ENCODE results near the gene NHSL2.
A peak's percentile ranks its signal among the peaks of the same experiment; 100 is the strongest.

The NHSL2 gene

GRCh38 chrX:72089254-72089653 is 178.6 kb downstream of the NHSL2 start:
- H3K4me3 ChIP-seq (ENCODE audit: insufficient read depth in 1 of 2, low read depth in 1 of 2, low read length in 2 of 2): no peak overlapping the region
- no peak overlapping the region for H2BK5ac ChIP-seq (ENCODE audit: low read depth, low read length, poor library complexity, severe bottlenecking)
- 85% methylated on average over 2 of the region's 3 CpGs for WGBS
- no peak overlapping the region for H3K18ac ChIP-seq (ENCODE audit: low read depth in 1 of 2, low read length in 2 of 2)
- H3K27me3 ChIP-seq (ENCODE audit: control insufficient read depth in 1 of 2, insufficient read depth in 1 of 2, low read length in 2 of 2): peaks cover 0 to 46% of the 10 kb centered on the region in 2 experiments
- DNase-seq: no peak
- H3K14ac ChIP-seq (ENCODE audit: low read length in 2 of 2): no peak overlapping the region
- no peak overlapping the region for H2BK120ac ChIP-seq (ENCODE audit: low read depth, low read length)
- H2BK12ac ChIP-seq (ENCODE audit: low read length in 2 of 2): no peak overlapping the region
- no peak overlapping the region for H3K4ac ChIP-seq (ENCODE audit: low read depth in 1 of 2, low read length in 2 of 2)
- no peak overlapping the region for H3K9ac ChIP-seq (ENCODE audit: low read length)
- H3K9me3 ChIP-seq (ENCODE audit: control insufficient read depth, low read length): no peaks in the 10 kb centered on the region
- H3K4me2 ChIP-seq (ENCODE audit: low read length, poor library complexity, severe bottlenecking): no peak overlapping the region
- H4K91ac ChIP-seq (ENCODE audit: low read length): no peak overlapping the region
- H2AK5ac ChIP-seq (ENCODE audit: low read length, severe bottlenecking): no peak overlapping the region
- no peak overlapping the region for H4K8ac ChIP-seq (ENCODE audit: low read length)
- H3K36me3 ChIP-seq (ENCODE audit: control insufficient read depth in 1 of 2, insufficient read depth in 2 of 2, low read depth in 1 of 2, low read length in 2 of 2): no peaks in the 10 kb centered on the region
- no peak overlapping the region for H2AFZ ChIP-seq (ENCODE audit: low read depth, low read length)
- H2BK15ac ChIP-seq (ENCODE audit: low read depth, poor library complexity, severe bottlenecking): no peak overlapping the region
- H3K4me1 ChIP-seq (ENCODE audit: control insufficient read depth, insufficient read depth, low read depth, low read length): no peaks in the 10 kb centered on the region
- no peak overlapping the region for H3K27ac ChIP-seq (ENCODE audit: low read length, poor library complexity, severe bottlenecking)
- H3K79me1 ChIP-seq (replicated peaks; ENCODE audit: low read length, poor library complexity, severe bottlenecking): no peaks in the 10 kb centered on the region
- H3K23ac ChIP-seq (ENCODE audit: low read length in 2 of 2): no peak overlapping the region

- H3K4me1 ChIP-seq (ENCODE audit: control insufficient read depth, insufficient read depth, low read depth, low read length): no peaks in the 10 kb centered on the region
- H4K8ac ChIP-seq (ENCODE audit: low read length): no peak overlapping the region
- no peaks in the 10 kb centered on the region for H3K36me3 ChIP-seq (ENCODE audit: control insufficient read depth in 1 of 2, insufficient read depth in 2 of 2, low read depth in 1 of 2, low read length in 2 of 2)
- H3K27me3 ChIP-seq (ENCODE audit: control insufficient read depth in 1 of 2, insufficient read depth in 1 of 2, low read length in 2 of 2): peaks cover 0 to 47% of the 10 kb centered on the region in 2 experiments
- H3K27ac ChIP-seq (ENCODE audit: low read length, poor library complexity, severe bottlenecking): no peak overlapping the region
- no peak overlapping the region for H2AK5ac ChIP-seq (ENCODE audit: low read length, severe bottlenecking)
- no peak overlapping the region for H2BK120ac ChIP-seq (ENCODE audit: low read depth, low read length)
- no peak overlapping the region for H3K4ac ChIP-seq (ENCODE audit: low read depth in 1 of 2, low read length in 2 of 2)
- no peaks in the 10 kb centered on the region for H3K9me3 ChIP-seq (ENCODE audit: control insufficient read depth, low read length)
- H3K4me3 ChIP-seq (ENCODE audit: insufficient read depth in 1 of 2, low read depth in 1 of 2, low read length in 2 of 2): no peak overlapping the region
- no peak overlapping the region for H4K91ac ChIP-seq (ENCODE audit: low read length)
- H3K18ac ChIP-seq (ENCODE audit: low read depth in 1 of 2, low read length in 2 of 2): peak overlapping the region in 1 of 2 experiments; percentile 3
- DNase-seq: peak; percentile 75
- no peak overlapping the region for H2BK12ac ChIP-seq (ENCODE audit: low read length in 2 of 2)
- no peak overlapping the region for H3K14ac ChIP-seq (ENCODE audit: low read length in 2 of 2)
- H3K9ac ChIP-seq (ENCODE audit: low read length): no peak overlapping the region
- H2BK15ac ChIP-seq (ENCODE audit: low read depth, poor library complexity, severe bottlenecking): no peak overlapping the region
- H3K23ac ChIP-seq (ENCODE audit: low read length in 2 of 2): no peak overlapping the region
- WGBS: 55% methylated on average over 4 of the region's 4 CpGs
- H2BK5ac ChIP-seq (ENCODE audit: low read depth, low read length, poor library complexity, severe bottlenecking): no peak overlapping the region
- no peak overlapping the region for H2AFZ ChIP-seq (ENCODE audit: low read depth, low read length)
- no peak overlapping the region for H3K4me2 ChIP-seq (ENCODE audit: low read length, poor library complexity, severe bottlenecking)
- no peaks in the 10 kb centered on the region for H3K79me1 ChIP-seq (replicated peaks; ENCODE audit: low read length, poor library complexity, severe bottlenecking)
Measured at GRCh38 chrX:72094894-72095293, 184.2 kb downstream of the NHSL2 start.

GRCh38 chrX:72095370-72095769 is 184.7 kb downstream of the NHSL2 start:
- Histone ChIP-seq H3K4me2 (ENCODE audit: low read length, poor library complexity, severe bottlenecking) (no peak overlapping the region), H2AFZ (ENCODE audit: low read depth, low read length) (no peak overlapping the region), H2BK120ac (ENCODE audit: low read depth, low read length) (no peak overlapping the region), H2BK12ac (ENCODE audit: low read length in 2 of 2) (no peak overlapping the region), H2BK15ac (ENCODE audit: low read depth, poor library complexity, severe bottlenecking) (no peak overlapping the region), H3K4ac (ENCODE audit: low read depth in 1 of 2, low read length in 2 of 2) (no peak overlapping the region), H3K27me3 (ENCODE audit: control insufficient read depth in 1 of 2, insufficient read depth in 1 of 2, low read length in 2 of 2) (peaks cover 0 to 47% of the 10 kb centered on the region in 2 experiments), H3K14ac (ENCODE audit: low read length in 2 of 2) (no peak overlapping the region), H3K4me1 (ENCODE audit: control insufficient read depth, insufficient read depth, low read depth, low read length) (no peaks in the 10 kb centered on the region), H3K18ac (ENCODE audit: low read depth in 1 of 2, low read length in 2 of 2) (no peak overlapping the region), H4K8ac (ENCODE audit: low read length) (no peak overlapping the region), H3K9ac (ENCODE audit: low read length) (no peak overlapping the region), H3K23ac (ENCODE audit: low read length in 2 of 2) (no peak overlapping the region), H3K79me1 (replicated peaks; ENCODE audit: low read length, poor library complexity, severe bottlenecking) (no peaks in the 10 kb centered on the region), H4K91ac (ENCODE audit: low read length) (no peak overlapping the region), H3K9me3 (ENCODE audit: control insufficient read depth, low read length) (no peaks in the 10 kb centered on the region), H3K4me3 (ENCODE audit: insufficient read depth in 1 of 2, low read depth in 1 of 2, low read length in 2 of 2) (no peak overlapping the region), H3K36me3 (ENCODE audit: control insufficient read depth in 1 of 2, insufficient read depth in 2 of 2, low read depth in 1 of 2, low read length in 2 of 2) (no peaks in the 10 kb centered on the region), H2BK5ac (ENCODE audit: low read depth, low read length, poor library complexity, severe bottlenecking) (no peak overlapping the region), H2AK5ac (ENCODE audit: low read length, severe bottlenecking) (no peak overlapping the region), H3K27ac (ENCODE audit: low read length, poor library complexity, severe bottlenecking) (no peak overlapping the region)
- WGBS: 88% methylated on average over 2 of the region's 2 CpGs
- no peak for DNase-seq

- H3K9ac ChIP-seq (ENCODE audit: low read length): no peak overlapping the region
- no peak overlapping the region for H3K23ac ChIP-seq (ENCODE audit: low read length in 2 of 2)
- H2BK120ac ChIP-seq (ENCODE audit: low read depth, low read length): no peak overlapping the region
- DNase-seq: no peak
- H4K91ac ChIP-seq (ENCODE audit: low read length): no peak overlapping the region
- no peaks in the 10 kb centered on the region for H3K79me1 ChIP-seq (replicated peaks; ENCODE audit: low read length, poor library complexity, severe bottlenecking)
- H3K36me3 ChIP-seq (ENCODE audit: control insufficient read depth in 1 of 2, insufficient read depth in 2 of 2, low read depth in 1 of 2, low read length in 2 of 2): no peaks in the 10 kb centered on the region
- no peak overlapping the region for H2BK15ac ChIP-seq (ENCODE audit: low read depth, poor library complexity, severe bottlenecking)
- H3K18ac ChIP-seq (ENCODE audit: low read depth in 1 of 2, low read length in 2 of 2): no peak overlapping the region
- WGBS: 100% methylated on average over 1 of the region's 3 CpGs
- no peak overlapping the region for H3K4me2 ChIP-seq (ENCODE audit: low read length, poor library complexity, severe bottlenecking)
- H3K4ac ChIP-seq (ENCODE audit: low read depth in 1 of 2, low read length in 2 of 2): no peak overlapping the region
- H2AK5ac ChIP-seq (ENCODE audit: low read length, severe bottlenecking): no peak overlapping the region
- H2BK5ac ChIP-seq (ENCODE audit: low read depth, low read length, poor library complexity, severe bottlenecking): no peak overlapping the region
- no peak overlapping the region for H4K8ac ChIP-seq (ENCODE audit: low read length)
- no peak overlapping the region for H2BK12ac ChIP-seq (ENCODE audit: low read length in 2 of 2)
- H3K14ac ChIP-seq (ENCODE audit: low read length in 2 of 2): no peak overlapping the region
- no peaks in the 10 kb centered on the region for H3K9me3 ChIP-seq (ENCODE audit: control insufficient read depth, low read length)
- H3K27me3 ChIP-seq (ENCODE audit: control insufficient read depth in 1 of 2, insufficient read depth in 1 of 2, low read length in 2 of 2): peaks cover 0 to 50% of the 10 kb centered on the region in 2 experiments
- no peak overlapping the region for H2AFZ ChIP-seq (ENCODE audit: low read depth, low read length)
- no peak overlapping the region for H3K27ac ChIP-seq (ENCODE audit: low read length, poor library complexity, severe bottlenecking)
- H3K4me1 ChIP-seq (ENCODE audit: control insufficient read depth, insufficient read depth, low read depth, low read length): peaks cover 9% of the 10 kb centered on the region
- no peak overlapping the region for H3K4me3 ChIP-seq (ENCODE audit: insufficient read depth in 1 of 2, low read depth in 1 of 2, low read length in 2 of 2)
Measured at GRCh38 chrX:72097098-72097497, 186.5 kb downstream of the NHSL2 start.

All from mesenchymal stem cell (in vitro differentiated cells and primary cell).